A673 (cell line): Measurements from ENCODE around the gene NHLH2.

Source experiments
- CTCF ChIP-seq: fragments of 300-800, 200-600 bp; sonication (generic); conservative IDR thresholded peaks from 2 replicates; pipeline ENCODE4 v1.5.1; 2017; ENCODE audit warnings: low read depth, mild to moderate bottlenecking, antibody characterized with exemption, low read length, moderate library complexity, mixed read lengths
- EZH2 ChIP-seq: fragments of 200-600 bp; sonication (generic); IDR thresholded peaks from 2 replicates; pipeline ENCODE4 v1.6.1; 2017; ENCODE audit warnings: borderline replicate concordance, low read depth, mild to moderate bottlenecking, mixed read lengths, antibody characterized with exemption, low read length; ENCODE audit not compliant: poor library complexity, severe bottlenecking

GRCh38 chr1:115839679-115840237 is 1.2 kb downstream of the NHLH2 start:
- TF ChIP-seq CTCF = no peak
- peak; percentile 86 for TF ChIP-seq EZH2
